VCaP (cell line): ENCODE results near the gene MYO18B.

Source experiments
- H3K27ac ChIP-seq: fragments of 450-650 bp; 2 replicates; pipeline ENCODE4 v1.5.1; 2017
- TF ChIP-seq, protein P1 (sequence below): fragments of 450-650 bp; conservative IDR thresholded peaks from 2 replicates; pipeline ENCODE4 v1.5.1; 2017; ENCODE audit warnings: mild to moderate bottlenecking, moderate library complexity

MYO18B gene

GRCh38 chr22:26047920-26048319 is 305.9 kb downstream of the MYO18B start:
- TF ChIP-seq, protein P1, sequence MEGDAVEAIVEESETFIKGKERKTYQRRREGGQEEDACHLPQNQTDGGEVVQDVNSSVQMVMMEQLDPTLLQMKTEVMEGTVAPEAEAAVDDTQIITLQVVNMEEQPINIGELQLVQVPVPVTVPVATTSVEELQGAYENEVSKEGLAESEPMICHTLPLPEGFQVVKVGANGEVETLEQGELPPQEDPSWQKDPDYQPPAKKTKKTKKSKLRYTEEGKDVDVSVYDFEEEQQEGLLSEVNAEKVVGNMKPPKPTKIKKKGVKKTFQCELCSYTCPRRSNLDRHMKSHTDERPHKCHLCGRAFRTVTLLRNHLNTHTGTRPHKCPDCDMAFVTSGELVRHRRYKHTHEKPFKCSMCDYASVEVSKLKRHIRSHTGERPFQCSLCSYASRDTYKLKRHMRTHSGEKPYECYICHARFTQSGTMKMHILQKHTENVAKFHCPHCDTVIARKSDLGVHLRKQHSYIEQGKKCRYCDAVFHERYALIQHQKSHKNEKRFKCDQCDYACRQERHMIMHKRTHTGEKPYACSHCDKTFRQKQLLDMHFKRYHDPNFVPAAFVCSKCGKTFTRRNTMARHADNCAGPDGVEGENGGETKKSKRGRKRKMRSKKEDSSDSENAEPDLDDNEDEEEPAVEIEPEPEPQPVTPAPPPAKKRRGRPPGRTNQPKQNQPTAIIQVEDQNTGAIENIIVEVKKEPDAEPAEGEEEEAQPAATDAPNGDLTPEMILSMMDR, result no peak
- no peak overlapping the region for H3K27ac ChIP-seq

DNA sequence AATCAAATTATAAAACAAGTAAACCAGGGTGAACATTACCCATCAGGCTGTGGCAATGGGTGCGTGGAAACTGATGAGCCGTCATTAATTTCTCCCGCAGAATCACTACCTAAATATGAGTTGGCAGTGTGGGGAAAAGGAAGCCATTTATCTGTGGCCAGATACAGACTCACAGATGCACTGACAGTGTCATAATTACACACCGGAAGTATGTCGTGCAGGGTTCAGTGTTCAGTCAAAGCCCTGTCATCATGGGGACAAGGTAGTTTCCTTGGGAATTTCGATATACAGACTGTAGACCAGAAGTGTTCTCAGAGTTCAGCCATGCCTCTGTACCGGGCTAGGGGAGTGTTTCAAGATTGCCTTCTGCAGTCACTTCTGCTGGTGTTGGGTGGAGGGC is 308.1 kb downstream of the MYO18B start:
- TF ChIP-seq, protein P1, result no peak

GRCh38 chr22:26053737-26054316 is 311.8 kb downstream of the MYO18B start:
- no peak overlapping the region for H3K27ac ChIP-seq
- TF ChIP-seq, protein P1, result no peak

More for the DNA sequence above, 308.1 kb downstream of the MYO18B start:
- H3K27ac ChIP-seq, result no peak overlapping the region

DNA sequence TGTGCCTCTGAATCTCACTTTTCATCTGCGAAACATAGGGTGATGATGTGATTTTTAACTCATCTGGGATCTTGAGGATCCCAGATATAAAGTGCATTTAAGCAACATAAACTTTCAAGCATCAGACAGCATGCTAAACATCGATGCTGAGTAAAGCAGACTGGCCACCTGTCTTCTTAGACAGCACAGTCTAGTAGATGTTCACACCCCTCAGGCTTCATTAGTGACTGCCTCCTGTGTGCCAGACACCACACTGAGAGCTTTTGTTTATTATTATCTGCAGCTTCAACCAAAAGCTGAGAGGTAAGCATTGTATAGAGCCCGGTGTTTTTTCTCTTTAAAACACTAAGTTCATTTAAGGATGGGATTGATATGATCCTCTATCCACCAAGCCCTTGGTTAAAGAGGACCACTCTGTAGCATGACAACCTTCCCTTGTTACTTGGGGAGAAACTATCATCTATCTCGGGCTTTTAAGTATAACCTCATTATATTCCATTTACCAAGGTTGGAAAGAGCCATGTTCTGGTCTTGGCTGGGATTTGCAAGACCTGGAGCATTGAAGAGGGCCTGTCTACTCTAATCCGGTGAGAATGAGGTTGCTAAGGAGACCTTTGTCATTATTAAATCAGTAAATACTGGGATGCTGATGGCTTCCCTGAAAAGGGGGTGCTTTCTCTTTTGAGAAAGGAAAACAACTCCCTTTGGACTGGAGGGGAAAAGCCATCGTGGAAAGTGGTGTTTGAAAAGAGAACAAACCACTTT is 313.0 kb downstream of the MYO18B start:
- TF ChIP-seq, protein P1, result no peak
- no peak overlapping the region for H3K27ac ChIP-seq

DNA sequence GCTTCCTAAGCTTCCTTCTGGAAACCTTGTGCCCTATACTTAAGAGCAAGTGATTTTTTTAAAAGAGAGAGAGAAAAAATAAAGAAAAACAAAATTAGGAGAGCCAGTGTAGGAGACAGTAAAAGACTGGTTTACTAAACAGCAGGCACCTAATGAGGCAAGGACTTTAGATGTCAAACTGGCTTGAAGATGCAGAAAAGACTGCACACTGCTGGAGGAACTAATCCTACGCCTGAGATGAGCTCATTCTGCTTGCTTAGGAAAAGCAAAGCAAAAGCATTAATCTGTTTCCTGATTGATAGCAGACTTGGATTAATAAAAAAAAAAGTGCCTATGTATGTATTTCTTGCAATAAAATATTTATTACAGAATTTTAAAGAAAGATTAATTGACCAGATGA is 313.7 kb downstream of the MYO18B start:
- no peak overlapping the region for H3K27ac ChIP-seq
- TF ChIP-seq, protein P1, result no peak

DNA sequence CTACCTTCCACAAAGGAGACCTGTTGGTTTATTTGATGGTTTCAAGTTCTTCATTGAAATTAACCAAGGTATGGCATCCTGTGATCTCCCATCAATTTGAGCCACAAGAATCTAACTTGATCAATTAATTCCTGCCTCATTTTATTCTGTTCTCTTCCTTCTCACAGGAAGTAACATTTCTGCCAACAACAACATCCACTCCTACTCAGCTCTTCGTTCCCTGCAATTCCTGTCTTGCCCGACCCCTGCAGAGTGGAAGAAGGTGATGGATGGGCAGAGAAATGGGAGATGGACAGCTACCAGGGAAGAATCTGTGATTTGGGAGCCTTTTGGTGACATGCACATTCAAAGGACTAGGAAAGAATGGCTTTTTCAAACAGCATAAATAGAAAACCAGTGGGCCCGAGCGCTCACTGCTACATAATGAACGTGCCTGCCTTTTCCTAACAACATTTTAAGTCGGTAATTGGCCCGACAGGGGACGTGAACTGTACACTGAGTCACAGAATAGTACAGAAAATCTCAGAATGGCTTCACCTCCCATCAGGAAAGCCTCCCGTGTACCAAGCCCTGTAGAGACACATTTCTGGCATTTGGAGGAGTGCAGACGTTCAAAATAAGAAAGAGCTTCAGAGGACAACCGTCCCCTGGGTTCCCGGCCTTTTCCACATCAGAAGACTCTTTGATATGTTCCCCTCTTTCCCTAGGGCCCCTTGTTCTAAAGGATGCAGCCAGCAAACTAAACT is 314.6 kb downstream of the MYO18B start:
- no peak overlapping the region for H3K27ac ChIP-seq
- TF ChIP-seq, protein P1, result no peak

DNA sequence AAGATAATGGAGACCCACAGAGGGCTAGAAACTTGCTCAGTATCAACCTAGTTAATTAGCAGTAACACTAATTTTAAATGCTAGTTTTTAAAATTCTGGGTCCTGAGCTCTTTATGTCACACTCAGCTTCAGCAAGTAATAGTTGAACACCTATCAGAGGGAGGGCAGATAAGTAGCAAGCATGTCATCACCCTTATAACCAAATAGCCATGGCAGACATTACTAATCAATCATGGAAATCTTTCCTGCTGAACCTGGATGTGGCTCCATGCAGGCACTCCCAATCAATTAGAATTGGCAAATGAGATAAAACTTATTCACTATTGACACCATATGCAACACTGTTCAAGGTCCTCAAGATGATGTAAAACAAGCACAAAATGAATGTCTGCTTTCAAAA is 315.7 kb downstream of the MYO18B start:
- TF ChIP-seq, protein P1, result no peak
- no peak overlapping the region for H3K27ac ChIP-seq
